Glutamatergic neuron (in vitro differentiated cells): ENCODE results near the gene FAM20C. TPM values are rescaled to one million over a fixed set of nuclear protein-coding genes. Genes with fewer than 3 reads are reported as not detected.

Experiments
- DNase-seq: peaks from one replicate; pipeline ENCODE4 v3.0.0; 2022
- H3K27ac Mint-ChIP-seq: one replicate; pipeline ENCODE4 v1.8.0; 2020; ENCODE audit warnings: mild to moderate bottlenecking, mixed read lengths, inconsistent platforms; ENCODE audit not compliant: unreplicated experiment
- H3K27me3 Mint-ChIP-seq: one replicate; pipeline ENCODE4 v1.8.0; 2020; ENCODE audit warnings: mild to moderate bottlenecking, moderate library complexity, mixed read lengths, inconsistent platforms; ENCODE audit not compliant: unreplicated experiment
- H3K36me3 Mint-ChIP-seq: one replicate; pipeline ENCODE4 v1.8.0; 2020; ENCODE audit warnings: mild to moderate bottlenecking, mixed read lengths, inconsistent platforms; ENCODE audit not compliant: unreplicated experiment
- H3K4me1 Mint-ChIP-seq: one replicate; pipeline ENCODE4 v1.8.0; 2020; ENCODE audit warnings: mild to moderate bottlenecking, low read depth, mixed read lengths, inconsistent platforms; ENCODE audit not compliant: unreplicated experiment
- H3K4me3 Mint-ChIP-seq: one replicate; pipeline ENCODE4 v1.8.0; 2020; ENCODE audit warnings: mild to moderate bottlenecking, mixed read lengths, inconsistent platforms; ENCODE audit not compliant: unreplicated experiment
- H3K9me3 Mint-ChIP-seq: one replicate; pipeline ENCODE4 v1.8.0; 2020; ENCODE audit warnings: mild to moderate bottlenecking, moderate library complexity, mixed read lengths, inconsistent platforms; ENCODE audit not compliant: unreplicated experiment
- total RNA-seq: library from RNA; stranded (reverse); fragmentation: NEBNext Ultra II Directional; extraction: Animal tissue kit (Norgen Biotek cat#: 25700); gene quantifications from one replicate; pipeline ENCODE4 v1.2.1, GENCODE V29; 2021; ENCODE audit not compliant: unreplicated experiment
- TF ChIP-seq, protein P1 (sequence below): fragments of 200-600 bp; sonication (generic); IDR thresholded peaks from one replicate; pipeline ENCODE4 v1.5.0; 2021; ENCODE audit not compliant: partially characterized antibody, unreplicated experiment

FAM20C gene
- total RNA-seq, 1 donor from 2014 or later: 199 TPM

- no peak for DNase-seq
- H3K36me3 Mint-ChIP-seq: peaks cover 10% of the 10 kb centered on the region
- H3K27ac Mint-ChIP-seq: no peak overlapping the region
- H3K4me3 Mint-ChIP-seq: no peak overlapping the region
- H3K4me1 Mint-ChIP-seq: no peaks in the 10 kb centered on the region
- TF ChIP-seq, protein P1, sequence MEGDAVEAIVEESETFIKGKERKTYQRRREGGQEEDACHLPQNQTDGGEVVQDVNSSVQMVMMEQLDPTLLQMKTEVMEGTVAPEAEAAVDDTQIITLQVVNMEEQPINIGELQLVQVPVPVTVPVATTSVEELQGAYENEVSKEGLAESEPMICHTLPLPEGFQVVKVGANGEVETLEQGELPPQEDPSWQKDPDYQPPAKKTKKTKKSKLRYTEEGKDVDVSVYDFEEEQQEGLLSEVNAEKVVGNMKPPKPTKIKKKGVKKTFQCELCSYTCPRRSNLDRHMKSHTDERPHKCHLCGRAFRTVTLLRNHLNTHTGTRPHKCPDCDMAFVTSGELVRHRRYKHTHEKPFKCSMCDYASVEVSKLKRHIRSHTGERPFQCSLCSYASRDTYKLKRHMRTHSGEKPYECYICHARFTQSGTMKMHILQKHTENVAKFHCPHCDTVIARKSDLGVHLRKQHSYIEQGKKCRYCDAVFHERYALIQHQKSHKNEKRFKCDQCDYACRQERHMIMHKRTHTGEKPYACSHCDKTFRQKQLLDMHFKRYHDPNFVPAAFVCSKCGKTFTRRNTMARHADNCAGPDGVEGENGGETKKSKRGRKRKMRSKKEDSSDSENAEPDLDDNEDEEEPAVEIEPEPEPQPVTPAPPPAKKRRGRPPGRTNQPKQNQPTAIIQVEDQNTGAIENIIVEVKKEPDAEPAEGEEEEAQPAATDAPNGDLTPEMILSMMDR: no peak
- peaks cover 6% of the 10 kb centered on the region for H3K27me3 Mint-ChIP-seq
- peaks cover 7% of the 10 kb centered on the region for H3K9me3 Mint-ChIP-seq
These were observed 111.7 kb downstream of the FAM20C start for GRCh38 chr7:303884-304573.

DNA sequence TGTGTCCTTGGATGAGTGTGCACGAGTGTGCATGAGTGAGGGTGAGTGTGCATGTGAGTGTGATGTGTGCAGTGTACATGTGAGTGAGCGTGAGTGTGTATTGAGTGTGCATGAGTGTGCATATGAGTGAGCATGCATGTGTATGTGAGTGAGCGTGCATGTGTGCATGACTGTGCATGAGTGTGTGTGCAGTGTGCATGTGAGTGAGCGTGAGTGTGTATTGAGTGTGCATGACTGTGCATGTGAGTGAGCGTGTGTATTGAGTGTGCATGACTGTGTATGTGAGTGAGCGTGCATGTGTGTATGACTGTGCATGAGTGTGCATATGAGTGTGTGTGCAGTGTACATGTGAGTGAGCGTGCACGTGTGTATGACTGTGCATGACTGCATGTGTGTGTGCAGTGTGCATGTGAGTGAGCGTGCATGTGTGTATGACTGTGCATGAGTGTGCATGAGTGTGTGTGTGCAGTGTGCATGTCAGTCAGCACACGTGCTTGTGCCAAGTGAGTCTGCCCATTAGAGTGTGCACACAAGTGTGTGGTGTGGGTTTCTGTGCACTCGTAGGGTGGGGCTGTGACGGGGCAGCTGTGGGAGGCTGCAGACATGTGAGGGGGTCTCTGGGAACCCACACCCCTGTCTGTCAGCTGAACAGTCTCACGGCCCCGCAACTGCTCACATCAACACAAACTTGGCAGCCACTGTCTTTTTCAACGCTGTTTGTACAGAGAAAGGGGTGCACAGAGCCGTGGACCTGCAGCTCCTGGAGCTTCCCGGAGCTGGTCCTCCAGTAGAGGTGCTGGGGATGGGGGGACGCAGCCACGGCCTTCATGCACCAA is 112.4 kb downstream of the FAM20C start:
- Mint-ChIP-seq H3K4me3 (no peak overlapping the region), H3K27ac (no peak overlapping the region), H3K27me3 (peaks cover 5% of the 10 kb centered on the region), H3K4me1 (no peaks in the 10 kb centered on the region), H3K36me3 (peaks cover 16% of the 10 kb centered on the region), H3K9me3 (peaks cover 9% of the 10 kb centered on the region)
- TF ChIP-seq, protein P1: no peak
- DNase-seq: no peak

DNA sequence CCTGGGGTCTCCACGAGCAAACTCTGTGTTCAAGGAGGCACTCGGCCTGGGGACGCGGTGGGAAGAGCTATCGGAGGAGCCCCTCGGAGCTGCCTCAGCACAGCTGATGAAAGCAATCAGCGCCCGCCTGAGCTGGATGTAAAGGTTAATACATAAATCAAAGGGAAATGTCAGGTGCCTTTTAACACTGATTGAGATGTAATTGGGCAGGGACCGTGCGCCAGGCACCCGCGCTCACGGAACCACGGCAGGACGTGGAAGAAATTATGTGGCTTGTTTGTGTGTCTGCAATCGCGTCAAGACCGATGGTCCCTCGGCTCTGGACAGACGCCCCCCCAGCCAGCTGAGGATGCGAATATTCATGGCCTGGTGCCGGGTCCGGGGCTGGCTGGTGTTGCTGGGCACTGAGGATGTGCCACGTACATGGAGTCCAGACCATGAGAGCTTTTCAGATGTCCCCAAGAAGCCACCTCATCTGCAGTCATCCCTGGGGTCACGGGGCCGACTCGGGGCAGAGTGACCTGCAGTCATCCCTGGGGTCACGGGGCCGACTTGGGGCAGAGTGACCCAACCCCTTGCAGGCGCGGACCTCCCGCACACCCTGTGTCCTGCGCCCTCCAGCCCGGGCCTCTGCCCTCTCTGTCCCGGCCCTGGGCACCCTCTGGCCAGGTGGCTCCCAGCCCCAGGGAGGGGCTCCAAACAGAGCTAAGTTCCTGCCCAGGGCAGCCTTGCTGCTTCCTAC is 113.2 kb downstream of the FAM20C start:
- peaks cover 16% of the 10 kb centered on the region for H3K36me3 Mint-ChIP-seq
- H3K9me3 Mint-ChIP-seq: peaks cover 9% of the 10 kb centered on the region
- TF ChIP-seq, protein P1: no peak
- DNase-seq: no peak
- H3K4me1 Mint-ChIP-seq: no peaks in the 10 kb centered on the region
- H3K27ac Mint-ChIP-seq: no peak overlapping the region
- H3K4me3 Mint-ChIP-seq: no peak overlapping the region
- peaks cover 5% of the 10 kb centered on the region for H3K27me3 Mint-ChIP-seq

DNA sequence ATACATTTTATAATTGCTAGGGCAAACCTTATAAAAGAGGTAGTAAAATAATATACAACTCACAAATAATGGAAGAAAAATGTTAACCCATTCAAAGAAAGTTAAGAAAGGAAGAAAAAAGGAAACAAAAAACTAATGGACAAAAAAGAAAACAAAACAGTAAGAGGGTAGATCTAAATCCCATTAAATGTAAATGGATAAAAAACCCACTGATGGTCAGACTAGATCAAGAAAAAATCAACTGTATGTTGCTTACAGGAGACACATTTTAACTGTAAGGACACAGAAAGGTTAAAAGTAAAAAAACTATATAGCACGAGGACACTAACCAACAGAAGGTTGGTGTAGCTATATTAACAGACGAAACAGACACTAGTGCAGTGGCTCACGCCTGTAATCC is 115.6 kb downstream of the FAM20C start:
- DNase-seq: no peak
- Mint-ChIP-seq H3K4me3 (no peak overlapping the region), H3K27ac (no peak overlapping the region), H3K36me3 (peaks cover 20% of the 10 kb centered on the region), H3K4me1 (no peaks in the 10 kb centered on the region), H3K27me3 (peaks cover 5% of the 10 kb centered on the region), H3K9me3 (peaks cover 11% of the 10 kb centered on the region)
- TF ChIP-seq, protein P1: no peak
